B cell (primary cell): Measurements from ENCODE around the gene IRX6. TPM values are rescaled to one million over a fixed set of nuclear protein-coding genes. Genes with fewer than 3 reads are reported as not detected.

ENCODE experiments used
- ATAC-seq: fragments of 200-7000 bp; cut with Tn5 transposase; one replicate; pipeline ENCODE4 v1.10.0; 2021; ENCODE audit warnings: low read depth, mild to moderate bottlenecking, moderate number of reproducible peaks, moderate library complexity
- CTCF ChIA-PET: fragments of 350-600 bp; sonication (Branson Sonifier 250); formaldehyde crosslinking; loops from one replicate; lab custom pipeline; 2021; ENCODE audit warnings: antibody characterized with exemption, inconsistent platforms; lab: Charles Lee
- POLR2A ChIA-PET: fragments of 350-600 bp; sonication (Branson Sonifier 250); formaldehyde crosslinking; loops from one replicate; lab custom pipeline; 2021; ENCODE audit warnings: antibody characterized with exemption; lab: Charles Lee
- DNase-seq: peaks from one replicate; pipeline ENCODE4 v3.0.0; 2013
- H2AFZ ChIP-seq: 2 replicates; pipeline ENCODE4 v1.6.1; 2012; ENCODE audit warnings: mild to moderate bottlenecking, low read depth, low read length; ENCODE audit not compliant: insufficient read depth, poor library complexity, severe bottlenecking
- H3K27ac ChIP-seq, 2 donors: 1 replicate in 1 of 2; 2 replicates in 1 of 2; pipeline ENCODE4 v1.5.1; 2012 to 2013; ENCODE audit warnings: low read length in 2 of 2, mild to moderate bottlenecking in 2 of 2, moderate library complexity in 1 of 2
- H3K27me3 ChIP-seq, 4 experiments: fragments of 200-600 bp in 1 of 4; sonication (generic) in 1 of 4; replicated peaks in 1 of 4; 1 replicate in 2 of 4; 2 replicates in 2 of 4; pipeline versions ENCODE4 v1.6.1 to v1.7.0; 2013 to 2016; ENCODE audit warnings: low read length in 3 of 4, mild to moderate bottlenecking in 2 of 4, mixed read lengths in 1 of 4, moderate library complexity in 1 of 4; ENCODE audit not compliant: insufficient read depth in 4 of 4, control insufficient read depth in 3 of 4; ENCODE audit errors: control extremely low read depth in 1 of 4
- H3K36me3 ChIP-seq, 2 experiments: replicated peaks in 1 of 2; 1 replicate in 1 of 2; 2 replicates in 1 of 2; pipeline versions ENCODE4 v1.6.1 to v1.7.1; 2013; ENCODE audit warnings: low read length in 1 of 2; ENCODE audit not compliant: insufficient read depth in 2 of 2, control insufficient read depth in 1 of 2; ENCODE audit errors: control extremely low read depth in 1 of 2, extremely low read depth in 1 of 2
- H3K4me1 ChIP-seq, 2 donors: fragments of 200-600 bp in 1 of 2; sonication (generic) in 1 of 2; 1 replicate in 1 of 2; 2 replicates in 1 of 2; pipeline versions ENCODE4 v1.5.1 to v1.6.1; 2013 to 2017; ENCODE audit warnings: low read length in 2 of 2; ENCODE audit not compliant: control insufficient read depth in 2 of 2, insufficient read depth in 2 of 2
- H3K4me2 ChIP-seq: replicated peaks from 2 replicates; pipeline ENCODE3; 2012; ENCODE audit warnings: mild to moderate bottlenecking, low read depth, low read length; ENCODE audit not compliant: poor library complexity, severe bottlenecking
- H3K4me3 ChIP-seq, 5 experiments: fragments of 200-600 bp in 1 of 5; sonication (generic) in 1 of 5; 1 replicate in 3 of 5; 2 replicates in 2 of 5; pipeline versions ENCODE4 v1.5.1 to v1.7.0; 2011 to 2016; ENCODE audit warnings: low read length in 4 of 5, mild to moderate bottlenecking in 4 of 5, low read depth in 2 of 5, control low read depth in 1 of 5, moderate library complexity in 1 of 5; ENCODE audit not compliant: insufficient read depth in 1 of 5; ENCODE audit errors: control extremely low read depth in 1 of 5, extremely low read depth in 1 of 5
- H3K79me2 ChIP-seq: fragments of 200-600 bp; sonication (generic); one replicate; pipeline ENCODE4 v1.6.0; 2016; ENCODE audit warnings: low read length; ENCODE audit not compliant: control insufficient read depth, insufficient read depth
- H3K9ac ChIP-seq: fragments of 200-600 bp; sonication (generic); 2 replicates; pipeline ENCODE4 v1.6.1; 2017; ENCODE audit warnings: mild to moderate bottlenecking, low read length, moderate library complexity
- H3K9me3 ChIP-seq, 3 donors: one replicate each; pipeline versions ENCODE4 v1.6.1 to v1.7.1; 2013; ENCODE audit warnings: low read length in 2 of 3; ENCODE audit not compliant: control insufficient read depth in 2 of 3, insufficient read depth in 1 of 3; ENCODE audit errors: control extremely low read depth in 1 of 3
- H4K20me1 ChIP-seq: 2 replicates; pipeline ENCODE4 v1.6.0; 2012; ENCODE audit warnings: mild to moderate bottlenecking, low read length; ENCODE audit not compliant: insufficient read depth, control insufficient read depth, poor library complexity, severe bottlenecking
- H3K27ac Mint-ChIP-seq: one replicate; pipeline ENCODE4 v1.8.0; 2021; ENCODE audit warnings: mixed read lengths
- H3K27me3 Mint-ChIP-seq: one replicate; pipeline ENCODE4 v1.8.0; 2021; ENCODE audit warnings: mixed read lengths
- H3K4me1 Mint-ChIP-seq: one replicate; pipeline ENCODE4 v1.8.0; 2021; ENCODE audit warnings: mixed read lengths
- H3K4me3 Mint-ChIP-seq: one replicate; pipeline ENCODE4 v1.8.0; 2021; ENCODE audit warnings: mixed read lengths
- H3K9me3 Mint-ChIP-seq: one replicate; pipeline ENCODE4 v1.8.0; 2022; ENCODE audit warnings: mixed read lengths; ENCODE audit not compliant: insufficient read depth
- CTCF ChIP-seq: fragments of 200-600 bp; IDR thresholded peaks from one replicate; pipeline ENCODE4 v1.8.0; 2022; ENCODE audit warnings: antibody characterized with exemption, mild to moderate bottlenecking
- EZH2 ChIP-seq: IDR thresholded peaks from 2 replicates; pipeline ENCODE4 v1.6.1; 2012; ENCODE audit warnings: borderline replicate concordance, low read depth, mild to moderate bottlenecking, moderate library complexity, low read length; ENCODE audit not compliant: insufficient read depth, poor library complexity, severe bottlenecking
- WGBS: methylation state at CpG from one replicate; pipeline ENCODE4 v1.1.5; 2013; ENCODE audit warnings: missing lambda C conversion rate; ENCODE audit not compliant: insufficient coverage; 5-methylcytosine and 5-hydroxymethylcytosine counted together
- intact Hi-C: fragments of 100-400 bp; cut with micrococcal nuclease; formaldehyde crosslinking; loops from one replicate; pipeline ENCODE4 v1.10.0; 2022
- polyA plus RNA-seq: library from polyadenylated mRNA; depleted of rRNA; stranded (reverse); fragments of >200 nt; gene quantifications from 2 replicates; pipeline ENCODE4 v1.2.3, GENCODE V29; 2012
- total RNA-seq, 2 donors: library from RNA; stranded (reverse); fragments of 120-200 nt in 1 of 2; gene quantifications; 1 replicate in 1 of 2; 2 replicates in 1 of 2; pipeline versions ENCODE4 v1.2.3 to v1.2.4, GENCODE V29; 2013 to 2022

The IRX6 gene
- total and polyA plus RNA-seq, 2 donors (not counting 1 experiment from before 2014, with no cell fraction given) = 0.10 to 0.15 TPM

- no peak overlapping the region for H3K4me2 ChIP-seq
- H3K9me3 ChIP-seq = peaks cover 0 to 3% (median 0%) of the 10 kb centered on the region in 3 donors
- no peak overlapping the region for H3K27ac ChIP-seq
- no peak overlapping the region for H3K27ac Mint-ChIP-seq
- CTCF ChIA-PET = no interaction called here
- H3K36me3 ChIP-seq = no peaks in the 10 kb centered on the region
- POLR2A ChIA-PET = no interaction called here
- no peaks in the 10 kb centered on the region for H4K20me1 ChIP-seq
- ATAC-seq (no peak), DNase-seq (no peak)
- H2AFZ ChIP-seq = no peak overlapping the region
- H3K4me3 Mint-ChIP-seq = no peak overlapping the region
- intact Hi-C loops = no loop called here
- H3K4me1 Mint-ChIP-seq = no peaks in the 10 kb centered on the region
- peaks cover 5% of the 10 kb centered on the region for H3K9me3 Mint-ChIP-seq
- H3K4me1 ChIP-seq = no peaks in the 10 kb centered on the region
- no CpG with 5 or more reads among the region's 2 CpGs for WGBS
- no peak overlapping the region for H3K4me3 ChIP-seq
- TF ChIP-seq CTCF (no peak), EZH2 (no peak)
- H3K27me3 ChIP-seq = no peaks in the 10 kb centered on the region
- no peak overlapping the region for H3K9ac ChIP-seq
- H3K79me2 ChIP-seq = no peaks in the 10 kb centered on the region
- peaks cover 12% of the 10 kb centered on the region for H3K27me3 Mint-ChIP-seq
Observed at GRCh38 chr16:55308973-55309372, 15.0 kb upstream of the IRX6 start.

- H3K79me2 ChIP-seq = no peaks in the 10 kb centered on the region
- Mint-ChIP-seq H3K27ac (no peak overlapping the region), H3K4me1 (peaks cover 3% of the 10 kb centered on the region), H3K9me3 (no peaks in the 10 kb centered on the region), H3K27me3 (peaks cover 49% of the 10 kb centered on the region), H3K4me3 (no peak overlapping the region)
- DNase-seq = no peak
- no peak overlapping the region for H3K27ac ChIP-seq
- H3K4me3 ChIP-seq = no peak overlapping the region
- intact Hi-C loops = no loop called here
- peaks cover 0 to 5% (median 0%) of the 10 kb centered on the region in 3 donors for H3K9me3 ChIP-seq
- 80% methylated on average over 1 of the region's 2 CpGs for WGBS
- no peak overlapping the region for H3K4me2 ChIP-seq
- H4K20me1 ChIP-seq = no peaks in the 10 kb centered on the region
- no peaks in the 10 kb centered on the region for H3K4me1 ChIP-seq
- H3K36me3 ChIP-seq = no peaks in the 10 kb centered on the region
- no peak overlapping the region for H3K9ac ChIP-seq
- ATAC-seq = no peak
- H3K27me3 ChIP-seq = peaks cover 0 to 28% (median 13%) of the 10 kb centered on the region in 4 experiments
- ChIA-PET POLR2A (no interaction called here), CTCF (no interaction called here)
- H2AFZ ChIP-seq = no peak overlapping the region
- TF ChIP-seq EZH2 (no peak), CTCF (no peak)
Observed at GRCh38 chr16:55322327-55322726, 1.7 kb upstream of the IRX6 start.
